ENCODE measurements around the gene TLCD2.
"Not testable (repeated sequence)": the region's sequence is repeated elsewhere in the genome, so short reads cannot be mapped to it uniquely, and the experiment has no call there.

TLCD2 gene

GRCh38 chr17:1709971-1710806 lies at the start of gene TLCD2:
Gene TLCD2, minus strand, starts transcription at chr17:1710377. Its CDS starts 135 bp downstream, at chr17:1710242.
- DNase-seq (ENCODE audit: low read depth in 3 of 3): no peak

- DNase-seq (ENCODE audit: low read depth in 3 of 3): no peak
Measured at GRCh38 chr17:1759529-1759928, 49.4 kb upstream of the TLCD2 start.

- no peak for DNase-seq (ENCODE audit: low read depth in 3 of 3)
Measured at GRCh38 chr17:1758807-1759206, 48.6 kb upstream of the TLCD2 start.

GRCh38 chr17:1755827-1756262 lies 45.7 kb upstream of the TLCD2 start:
- DNase-seq (ENCODE audit: low read depth in 3 of 3): no peak

- no peak for DNase-seq (ENCODE audit: low read depth in 3 of 3)
Measured at GRCh38 chr17:1755252-1755826, 45.2 kb upstream of the TLCD2 start.

GRCh38 chr17:1754430-1755112 lies 44.4 kb upstream of the TLCD2 start:
- DNase-seq (ENCODE audit: low read depth in 3 of 3): no peak

- no peak for DNase-seq (ENCODE audit: low read depth in 3 of 3)
Measured at GRCh38 chr17:1753767-1754429, 43.7 kb upstream of the TLCD2 start.

GRCh38 chr17:1752425-1753262 lies 42.5 kb upstream of the TLCD2 start:
- DNase-seq (ENCODE audit: low read depth in 3 of 3): no peak

GRCh38 chr17:1750628-1751027 lies 40.5 kb upstream of the TLCD2 start:
- DNase-seq (ENCODE audit: low read depth in 3 of 3): no peak

GRCh38 chr17:1746975-1747543 lies 36.9 kb upstream of the TLCD2 start:
- DNase-seq (ENCODE audit: low read depth in 3 of 3): no peak

GRCh38 chr17:1745513-1746020 lies 35.4 kb upstream of the TLCD2 start:
- no peak for DNase-seq (ENCODE audit: low read depth in 3 of 3)

- no peak for DNase-seq (ENCODE audit: low read depth in 3 of 3)
Measured at GRCh38 chr17:1744551-1745512, 34.7 kb upstream of the TLCD2 start.

- no peak for DNase-seq (ENCODE audit: low read depth in 3 of 3)
Measured at GRCh38 chr17:1743088-1743439, 32.9 kb upstream of the TLCD2 start.

GRCh38 chr17:1742371-1743087 lies 32.4 kb upstream of the TLCD2 start, which contains the start of gene SERPINF2:
Gene SERPINF2, plus strand, starts transcription at chr17:1742871. Its CDS starts 2,125 bp downstream, at chr17:1744996.
- no peak for DNase-seq (ENCODE audit: low read depth in 3 of 3)

- DNase-seq (ENCODE audit: low read depth in 3 of 3): not testable (repeated sequence)
Measured at GRCh38 chr17:1741899-1742298, 31.7 kb upstream of the TLCD2 start.

GRCh38 chr17:1737531-1738291 lies 27.5 kb upstream of the TLCD2 start:
- no peak for DNase-seq (ENCODE audit: low read depth in 3 of 3)

- no peak for DNase-seq (ENCODE audit: low read depth in 3 of 3)
Measured at GRCh38 chr17:1736348-1737281, 26.4 kb upstream of the TLCD2 start.
